B cell (primary cell): ENCODE data around the gene SMAGP. TPM values are rescaled to one million over a fixed set of nuclear protein-coding genes. Genes with fewer than 3 reads are reported as not detected.

Source experiments
- ATAC-seq: fragments of 200-7000 bp; cut with Tn5 transposase; one replicate; pipeline ENCODE4 v1.10.0; 2021; ENCODE audit warnings: low read depth, mild to moderate bottlenecking, moderate number of reproducible peaks, moderate library complexity
- CTCF ChIA-PET: fragments of 350-600 bp; sonication (Branson Sonifier 250); formaldehyde crosslinking; loops from one replicate; lab custom pipeline; 2021; ENCODE audit warnings: antibody characterized with exemption, inconsistent platforms; lab: Charles Lee
- POLR2A ChIA-PET: fragments of 350-600 bp; sonication (Branson Sonifier 250); formaldehyde crosslinking; loops from one replicate; lab custom pipeline; 2021; ENCODE audit warnings: antibody characterized with exemption; lab: Charles Lee
- DNase-seq: peaks from one replicate; pipeline ENCODE4 v3.0.0; 2013
- H2AFZ ChIP-seq: 2 replicates; pipeline ENCODE4 v1.6.1; 2012; ENCODE audit warnings: mild to moderate bottlenecking, low read depth, low read length; ENCODE audit not compliant: insufficient read depth, poor library complexity, severe bottlenecking
- H3K27ac ChIP-seq, 2 donors: 1 replicate in 1 of 2; 2 replicates in 1 of 2; pipeline ENCODE4 v1.5.1; 2012 to 2013; ENCODE audit warnings: low read length in 2 of 2, mild to moderate bottlenecking in 2 of 2, moderate library complexity in 1 of 2
- H3K27me3 ChIP-seq, 4 experiments: fragments of 200-600 bp in 1 of 4; sonication (generic) in 1 of 4; replicated peaks in 1 of 4; 1 replicate in 2 of 4; 2 replicates in 2 of 4; pipeline versions ENCODE4 v1.6.1 to v1.7.0; 2013 to 2016; ENCODE audit warnings: low read length in 3 of 4, mild to moderate bottlenecking in 2 of 4, mixed read lengths in 1 of 4, moderate library complexity in 1 of 4; ENCODE audit not compliant: insufficient read depth in 4 of 4, control insufficient read depth in 3 of 4; ENCODE audit errors: control extremely low read depth in 1 of 4
- H3K36me3 ChIP-seq, 2 experiments: replicated peaks in 1 of 2; 1 replicate in 1 of 2; 2 replicates in 1 of 2; pipeline versions ENCODE4 v1.6.1 to v1.7.1; 2013; ENCODE audit warnings: low read length in 1 of 2; ENCODE audit not compliant: insufficient read depth in 2 of 2, control insufficient read depth in 1 of 2; ENCODE audit errors: control extremely low read depth in 1 of 2, extremely low read depth in 1 of 2
- H3K4me1 ChIP-seq, 2 donors: fragments of 200-600 bp in 1 of 2; sonication (generic) in 1 of 2; 1 replicate in 1 of 2; 2 replicates in 1 of 2; pipeline versions ENCODE4 v1.5.1 to v1.6.1; 2013 to 2017; ENCODE audit warnings: low read length in 2 of 2; ENCODE audit not compliant: control insufficient read depth in 2 of 2, insufficient read depth in 2 of 2
- H3K4me2 ChIP-seq: replicated peaks from 2 replicates; pipeline ENCODE3; 2012; ENCODE audit warnings: mild to moderate bottlenecking, low read depth, low read length; ENCODE audit not compliant: poor library complexity, severe bottlenecking
- H3K4me3 ChIP-seq, 5 experiments: fragments of 200-600 bp in 1 of 5; sonication (generic) in 1 of 5; 1 replicate in 3 of 5; 2 replicates in 2 of 5; pipeline versions ENCODE4 v1.5.1 to v1.7.0; 2011 to 2016; ENCODE audit warnings: low read length in 4 of 5, mild to moderate bottlenecking in 4 of 5, low read depth in 2 of 5, control low read depth in 1 of 5, moderate library complexity in 1 of 5; ENCODE audit not compliant: insufficient read depth in 1 of 5; ENCODE audit errors: control extremely low read depth in 1 of 5, extremely low read depth in 1 of 5
- H3K79me2 ChIP-seq: fragments of 200-600 bp; sonication (generic); one replicate; pipeline ENCODE4 v1.6.0; 2016; ENCODE audit warnings: low read length; ENCODE audit not compliant: control insufficient read depth, insufficient read depth
- H3K9ac ChIP-seq: fragments of 200-600 bp; sonication (generic); 2 replicates; pipeline ENCODE4 v1.6.1; 2017; ENCODE audit warnings: mild to moderate bottlenecking, low read length, moderate library complexity
- H3K9me3 ChIP-seq, 3 donors: one replicate each; pipeline versions ENCODE4 v1.6.1 to v1.7.1; 2013; ENCODE audit warnings: low read length in 2 of 3; ENCODE audit not compliant: control insufficient read depth in 2 of 3, insufficient read depth in 1 of 3; ENCODE audit errors: control extremely low read depth in 1 of 3
- H4K20me1 ChIP-seq: 2 replicates; pipeline ENCODE4 v1.6.0; 2012; ENCODE audit warnings: mild to moderate bottlenecking, low read length; ENCODE audit not compliant: insufficient read depth, control insufficient read depth, poor library complexity, severe bottlenecking
- H3K27ac Mint-ChIP-seq: one replicate; pipeline ENCODE4 v1.8.0; 2021; ENCODE audit warnings: mixed read lengths
- H3K27me3 Mint-ChIP-seq: one replicate; pipeline ENCODE4 v1.8.0; 2021; ENCODE audit warnings: mixed read lengths
- H3K4me1 Mint-ChIP-seq: one replicate; pipeline ENCODE4 v1.8.0; 2021; ENCODE audit warnings: mixed read lengths
- H3K4me3 Mint-ChIP-seq: one replicate; pipeline ENCODE4 v1.8.0; 2021; ENCODE audit warnings: mixed read lengths
- H3K9me3 Mint-ChIP-seq: one replicate; pipeline ENCODE4 v1.8.0; 2022; ENCODE audit warnings: mixed read lengths; ENCODE audit not compliant: insufficient read depth
- EZH2 ChIP-seq: IDR thresholded peaks from 2 replicates; pipeline ENCODE4 v1.6.1; 2012; ENCODE audit warnings: borderline replicate concordance, low read depth, mild to moderate bottlenecking, moderate library complexity, low read length; ENCODE audit not compliant: insufficient read depth, poor library complexity, severe bottlenecking
- WGBS: methylation state at CpG from one replicate; pipeline ENCODE4 v1.1.5; 2013; ENCODE audit warnings: missing lambda C conversion rate; ENCODE audit not compliant: insufficient coverage; 5-methylcytosine and 5-hydroxymethylcytosine counted together
- intact Hi-C: fragments of 100-400 bp; cut with micrococcal nuclease; formaldehyde crosslinking; loops from one replicate; pipeline ENCODE4 v1.10.0; 2022
- polyA plus RNA-seq: library from polyadenylated mRNA; depleted of rRNA; stranded (reverse); fragments of >200 nt; gene quantifications from 2 replicates; pipeline ENCODE4 v1.2.3, GENCODE V29; 2012
- total RNA-seq, 2 donors: library from RNA; stranded (reverse); fragments of 120-200 nt in 1 of 2; gene quantifications; 1 replicate in 1 of 2; 2 replicates in 1 of 2; pipeline versions ENCODE4 v1.2.3 to v1.2.4, GENCODE V29; 2013 to 2022
- TF ChIP-seq, protein P1 (sequence below): fragments of 200-600 bp; IDR thresholded peaks from one replicate; pipeline ENCODE4 v1.8.0; 2022; ENCODE audit warnings: antibody characterized with exemption, mild to moderate bottlenecking

The SMAGP gene
- total and polyA plus RNA-seq, 2 donors (not counting 1 experiment from before 2014, with no cell fraction given): 10.4 to 21.6 TPM

- Histone ChIP-seq H4K20me1 (no peaks in the 10 kb centered on the region), H3K4me2 (no peak overlapping the region), H3K27ac (no peak overlapping the region), H3K36me3 (peaks cover 0 to 3% of the 10 kb centered on the region in 2 experiments), H3K27me3 (no peaks in the 10 kb centered on the region), H3K4me1 (no peaks in the 10 kb centered on the region), H2AFZ (no peak overlapping the region), H3K9ac (no peak overlapping the region), H3K4me3 (no peak overlapping the region), H3K79me2 (no peaks in the 10 kb centered on the region), H3K9me3 (no peaks in the 10 kb centered on the region)
- DNase-seq: no peak
- TF ChIP-seq, protein P1, sequence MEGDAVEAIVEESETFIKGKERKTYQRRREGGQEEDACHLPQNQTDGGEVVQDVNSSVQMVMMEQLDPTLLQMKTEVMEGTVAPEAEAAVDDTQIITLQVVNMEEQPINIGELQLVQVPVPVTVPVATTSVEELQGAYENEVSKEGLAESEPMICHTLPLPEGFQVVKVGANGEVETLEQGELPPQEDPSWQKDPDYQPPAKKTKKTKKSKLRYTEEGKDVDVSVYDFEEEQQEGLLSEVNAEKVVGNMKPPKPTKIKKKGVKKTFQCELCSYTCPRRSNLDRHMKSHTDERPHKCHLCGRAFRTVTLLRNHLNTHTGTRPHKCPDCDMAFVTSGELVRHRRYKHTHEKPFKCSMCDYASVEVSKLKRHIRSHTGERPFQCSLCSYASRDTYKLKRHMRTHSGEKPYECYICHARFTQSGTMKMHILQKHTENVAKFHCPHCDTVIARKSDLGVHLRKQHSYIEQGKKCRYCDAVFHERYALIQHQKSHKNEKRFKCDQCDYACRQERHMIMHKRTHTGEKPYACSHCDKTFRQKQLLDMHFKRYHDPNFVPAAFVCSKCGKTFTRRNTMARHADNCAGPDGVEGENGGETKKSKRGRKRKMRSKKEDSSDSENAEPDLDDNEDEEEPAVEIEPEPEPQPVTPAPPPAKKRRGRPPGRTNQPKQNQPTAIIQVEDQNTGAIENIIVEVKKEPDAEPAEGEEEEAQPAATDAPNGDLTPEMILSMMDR: no peak
- TF ChIP-seq EZH2: no peak
- Mint-ChIP-seq H3K27ac (no peak overlapping the region), H3K4me1 (no peaks in the 10 kb centered on the region), H3K27me3 (no peaks in the 10 kb centered on the region), H3K9me3 (no peaks in the 10 kb centered on the region), H3K4me3 (no peak overlapping the region)
- no peak for ATAC-seq
- WGBS: 95% methylated on average over 33 of the region's 38 CpGs
- intact Hi-C loops: no loop called here
- POLR2A ChIA-PET: interaction anchor here (0.5 to 0.6 kb wide), 2 partner anchors 79 to 123 kb away, joined by 3 to 15 read pairs; no protein-coding TSS in a partner anchor
- CTCF ChIA-PET: interaction anchor here (1.0 kb wide), 1 partner anchor 20 kb away, joined by 3 read pairs; the partner anchor contains the start of gene POU6F1
Observed at GRCh38 chr12:51197736-51198567, 72.3 kb downstream of the SMAGP start.

GRCh38 chr12:51196547-51196946 is 73.7 kb downstream of the SMAGP start:
- DNase-seq (no peak), ATAC-seq (no peak)
- H3K36me3 ChIP-seq: peaks cover 0 to 7% of the 10 kb centered on the region in 2 experiments
- no peak overlapping the region for H3K27ac Mint-ChIP-seq
- no peaks in the 10 kb centered on the region for H3K9me3 Mint-ChIP-seq
- intact Hi-C loops: no loop called here
- no peaks in the 10 kb centered on the region for H3K4me1 Mint-ChIP-seq
- TF ChIP-seq, protein P1: no peak
- no peak for TF ChIP-seq EZH2
- no peak overlapping the region for H3K9ac ChIP-seq
- no peaks in the 10 kb centered on the region for H3K27me3 ChIP-seq
- no peaks in the 10 kb centered on the region for H3K27me3 Mint-ChIP-seq
- 93% methylated on average over 9 of the region's 9 CpGs for WGBS
- H3K4me1 ChIP-seq: no peaks in the 10 kb centered on the region
- no peaks in the 10 kb centered on the region for H4K20me1 ChIP-seq
- H3K79me2 ChIP-seq: no peaks in the 10 kb centered on the region
- H3K4me2 ChIP-seq: no peak overlapping the region
- no peak overlapping the region for H2AFZ ChIP-seq
- H3K9me3 ChIP-seq: no peaks in the 10 kb centered on the region
- POLR2A ChIA-PET: no interaction called here
- H3K4me3 Mint-ChIP-seq: no peak overlapping the region
- H3K27ac ChIP-seq: no peak overlapping the region
- no peak overlapping the region for H3K4me3 ChIP-seq
- CTCF ChIA-PET: no interaction called here
